HEK293 (cell line): ENCODE data around the gene RNH1.

Source experiments
- CTCF ChIA-PET: fragments of 350-600 bp; formaldehyde crosslinking; extraction: SDS; loops from one replicate; lab custom pipeline; 2021; ENCODE audit warnings: antibody characterized with exemption; lab: Yijun Ruan, JAX
- POLR2A ChIA-PET: fragments of 300-600 bp; formaldehyde crosslinking; extraction: SDS; loops from one replicate; lab custom pipeline; 2020; ENCODE audit warnings: antibody characterized with exemption, inconsistent platforms; lab: Yijun Ruan, JAX
- H3K27ac ChIP-seq: fragments of 200-500 bp; sonication (Bioruptor generic); 2 replicates; pipeline ENCODE4 v1.5.1; 2014; ENCODE audit warnings: low read depth, low read length, control low read depth, inconsistent platforms; ENCODE audit errors: extremely low read depth
- H3K36me3 ChIP-seq, 2 experiments: fragments of 200-500 bp in 1 of 2; sonication (Bioruptor generic) in 1 of 2; 1 replicate in 1 of 2; 2 replicates in 1 of 2; pipeline ENCODE4 v1.5.1; 2014 to 2017; ENCODE audit warnings: inconsistent platforms in 2 of 2, low read length in 2 of 2; ENCODE audit not compliant: control insufficient read depth in 2 of 2, insufficient read depth in 1 of 2
- H3K4me1 ChIP-seq: fragments of 200-500 bp; sonication (Bioruptor generic); 2 replicates; pipeline ENCODE4 v1.5.1; 2014; ENCODE audit warnings: mild to moderate bottlenecking, low read length, inconsistent platforms; ENCODE audit not compliant: control insufficient read depth, insufficient read depth
- H3K4me3 ChIP-seq: 2 replicates; pipeline ENCODE4 v1.5.1; 2011; ENCODE audit warnings: low read depth, mild to moderate bottlenecking, control low read depth, low read length, moderate library complexity
- H3K9me3 ChIP-seq: fragments of 200-500 bp; sonication (Bioruptor generic); 2 replicates; pipeline ENCODE4 v1.5.1; 2014; ENCODE audit warnings: low read depth, low read length, inconsistent platforms; ENCODE audit not compliant: control insufficient read depth, insufficient read depth
- BCL11A ChIP-seq: fragments of 450-650 bp; formaldehyde crosslinking; IDR thresholded peaks from 2 replicates; pipeline ENCODE4 v1.5.1; 2016; ENCODE audit warnings: low read depth, missing biosample characterization, missing genetic modification characterization
- GLIS2 ChIP-seq: fragments of 450-650 bp; formaldehyde crosslinking; IDR thresholded peaks from 2 replicates; pipeline ENCODE4 v1.5.1; 2016; ENCODE audit warnings: missing biosample characterization, missing genetic modification characterization
- HOXC10 ChIP-seq: sonication (generic); formaldehyde crosslinking; IDR thresholded peaks from 2 replicates; pipeline ENCODE4 v1.8.1; 2023; ENCODE audit warnings: mild to moderate bottlenecking, missing genetic modification reagents
- MYNN ChIP-seq: fragments of 450-650 bp; formaldehyde crosslinking; IDR thresholded peaks from 2 replicates; pipeline ENCODE4 v1.5.1; 2016; ENCODE audit warnings: missing biosample characterization, missing genetic modification characterization, borderline replicate concordance
- SP2 ChIP-seq: fragments of 450-650 bp; formaldehyde crosslinking; IDR thresholded peaks from 2 replicates; pipeline ENCODE4 v1.5.1; 2016; ENCODE audit warnings: missing biosample characterization, missing genetic modification characterization
- ZNF214 ChIP-seq: fragments of 450-650 bp; formaldehyde crosslinking; IDR thresholded peaks from 2 replicates; pipeline ENCODE4 v1.5.1; 2017; ENCODE audit warnings: missing biosample characterization, mild to moderate bottlenecking, missing genetic modification characterization, borderline replicate concordance
- ZNF404 ChIP-seq: fragments of 450-650 bp; formaldehyde crosslinking; IDR thresholded peaks from 2 replicates; pipeline ENCODE4 v1.5.1; 2017; ENCODE audit warnings: missing biosample characterization, missing genetic modification characterization
- ZNF48 ChIP-seq: fragments of 450-650 bp; formaldehyde crosslinking; IDR thresholded peaks from 2 replicates; pipeline ENCODE4 v1.5.1; 2016; ENCODE audit warnings: missing biosample characterization, missing genetic modification characterization
- ZNF621 ChIP-seq: fragments of 450-650 bp; formaldehyde crosslinking; IDR thresholded peaks from 2 replicates; pipeline ENCODE4 v1.5.1; 2017; ENCODE audit warnings: missing biosample characterization, missing genetic modification characterization
- ZNF624 ChIP-seq: fragments of 450-650 bp; formaldehyde crosslinking; IDR thresholded peaks from 2 replicates; pipeline ENCODE4 v1.5.1; 2017; ENCODE audit warnings: missing biosample characterization, missing genetic modification characterization
- ZNF626 ChIP-seq: fragments of 450-650 bp; sonication (Bioruptor Pico); formaldehyde crosslinking; IDR thresholded peaks from 2 replicates; pipeline ENCODE4 v1.5.1; 2018; ENCODE audit warnings: missing biosample characterization, missing genetic modification characterization, inconsistent platforms
- ZNF654 ChIP-seq: fragments of 450-650 bp; formaldehyde crosslinking; IDR thresholded peaks from 2 replicates; pipeline ENCODE4 v1.5.1; 2016; ENCODE audit warnings: low read depth, missing biosample characterization, missing genetic modification characterization
- ZNF658 ChIP-seq: fragments of 450-650 bp; formaldehyde crosslinking; IDR thresholded peaks from 2 replicates; pipeline ENCODE4; 2016; ENCODE audit warnings: missing biosample characterization, missing genetic modification characterization
- ZNF664 ChIP-seq: fragments of 450-650 bp; formaldehyde crosslinking; IDR thresholded peaks from 2 replicates; pipeline ENCODE4 v1.5.1; 2016; ENCODE audit warnings: missing biosample characterization, missing genetic modification characterization
- ZNF701 ChIP-seq: fragments of 450-650 bp; formaldehyde crosslinking; IDR thresholded peaks from 2 replicates; pipeline ENCODE4 v1.5.1; 2016; ENCODE audit warnings: missing biosample characterization, missing genetic modification characterization
- ZNF776 ChIP-seq: fragments of 450-650 bp; formaldehyde crosslinking; IDR thresholded peaks from 2 replicates; pipeline ENCODE4 v1.5.0; 2017; ENCODE audit warnings: missing biosample characterization, missing genetic modification characterization, borderline replicate concordance
- ZNF777 ChIP-seq: fragments of 450-650 bp; formaldehyde crosslinking; IDR thresholded peaks from 2 replicates; pipeline ENCODE4 v1.5.1; 2017; ENCODE audit warnings: missing biosample characterization, missing genetic modification characterization, borderline replicate concordance
- ZNF843 ChIP-seq: fragments of 450-650 bp; formaldehyde crosslinking; IDR thresholded peaks from 2 replicates; pipeline ENCODE4 v1.5.1; 2016; ENCODE audit warnings: missing biosample characterization, missing genetic modification characterization
- TF ChIP-seq, protein P1 (sequence below): fragments of 450-650 bp; formaldehyde crosslinking; IDR thresholded peaks from 2 replicates; pipeline ENCODE4 v1.5.1; 2016; ENCODE audit warnings: missing biosample characterization, missing genetic modification characterization, borderline replicate concordance
- TF ChIP-seq, protein P2 (sequence below): fragments of 450-650 bp; formaldehyde crosslinking; IDR thresholded peaks from 2 replicates; pipeline ENCODE4 v1.5.1; 2016; ENCODE audit warnings: missing biosample characterization, missing genetic modification characterization
- TF ChIP-seq, protein P3 (sequence below): fragments of 450-650 bp; formaldehyde crosslinking; IDR thresholded peaks from 2 replicates; pipeline ENCODE4 v1.5.1; 2016; ENCODE audit warnings: missing biosample characterization, missing genetic modification characterization

The RNH1 gene

DNA sequence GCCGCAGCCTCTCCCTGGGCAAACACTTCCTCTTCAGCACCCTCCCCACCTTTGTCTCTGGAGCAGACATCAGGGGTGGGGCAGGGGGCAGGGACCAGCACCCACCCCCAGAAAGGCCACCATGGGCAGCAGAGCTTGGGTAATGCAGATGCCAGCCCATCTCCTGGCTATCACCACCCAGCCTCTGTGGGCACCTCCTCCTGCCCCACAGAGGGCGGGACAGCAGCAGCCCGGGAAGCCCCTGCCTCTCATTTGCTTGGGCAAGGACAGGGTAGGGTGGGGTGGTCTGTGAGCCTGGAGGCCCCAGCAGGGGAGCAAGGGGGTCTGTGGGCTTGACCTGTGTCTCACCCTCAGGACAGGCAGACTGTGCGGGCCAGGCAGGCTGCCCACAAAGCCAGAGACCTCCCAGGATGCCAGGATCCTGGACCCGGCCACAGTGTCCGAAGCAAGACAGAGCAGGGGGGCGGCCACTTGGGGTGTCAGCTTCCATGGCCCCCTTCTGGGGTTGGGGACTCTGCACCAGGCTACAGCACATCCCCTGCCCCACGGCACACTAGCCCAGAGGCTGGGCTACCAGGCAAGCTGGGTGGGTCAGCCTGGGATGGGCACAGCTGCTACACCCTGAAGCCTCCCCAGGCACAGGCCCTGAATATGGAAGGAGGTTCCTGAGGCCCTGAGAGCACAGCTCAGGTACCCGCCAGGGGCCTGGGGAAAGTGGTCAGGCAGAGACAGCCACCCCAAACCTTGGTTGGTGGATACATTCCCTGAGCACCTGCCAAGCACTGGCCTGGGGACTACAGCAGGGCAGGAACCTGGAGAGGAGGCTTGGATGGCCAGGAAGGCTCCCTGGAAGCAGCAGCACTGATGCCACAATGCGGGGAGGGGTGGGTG, 4.5 kb downstream of the RNH1 start:
- peaks cover 0 to 48% of the 10 kb centered on the region in 2 experiments; a peak in 1 of 3 replicates for H3K36me3 ChIP-seq
- ChIA-PET CTCF (no interaction called here), POLR2A (interaction anchor here (1.0 kb wide), 1 partner anchor 100 kb away, joined by 6 read pairs; no protein-coding TSS in a partner anchor)
- no peak overlapping the region for H3K4me3 ChIP-seq
- no peak overlapping the region for H3K27ac ChIP-seq
- H3K4me1 ChIP-seq: no peaks in the 10 kb centered on the region
- no peak for TF ChIP-seq ZNF214 (tag by site-specific recombination)
- 0 out of 2 replicates have a peak, but pooled peaks have one; percentile 20 for TF ChIP-seq GLIS2 (tag by site-specific recombination)
- no peak for TF ChIP-seq SP2 (tag by site-specific recombination)
- TF ChIP-seq, protein P1, sequence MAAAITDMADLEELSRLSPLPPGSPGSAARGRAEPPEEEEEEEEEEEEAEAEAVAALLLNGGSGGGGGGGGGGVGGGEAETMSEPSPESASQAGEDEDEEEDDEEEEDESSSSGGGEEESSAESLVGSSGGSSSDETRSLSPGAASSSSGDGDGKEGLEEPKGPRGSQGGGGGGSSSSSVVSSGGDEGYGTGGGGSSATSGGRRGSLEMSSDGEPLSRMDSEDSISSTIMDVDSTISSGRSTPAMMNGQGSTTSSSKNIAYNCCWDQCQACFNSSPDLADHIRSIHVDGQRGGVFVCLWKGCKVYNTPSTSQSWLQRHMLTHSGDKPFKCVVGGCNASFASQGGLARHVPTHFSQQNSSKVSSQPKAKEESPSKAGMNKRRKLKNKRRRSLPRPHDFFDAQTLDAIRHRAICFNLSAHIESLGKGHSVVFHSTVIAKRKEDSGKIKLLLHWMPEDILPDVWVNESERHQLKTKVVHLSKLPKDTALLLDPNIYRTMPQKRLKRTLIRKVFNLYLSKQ (tag by site-specific recombination): no peak
- TF ChIP-seq ZNF626: no peak
- no peak for TF ChIP-seq ZNF624 (tag by site-specific recombination)
- TF ChIP-seq ZNF664 (tag by site-specific recombination): no peak
- TF ChIP-seq HOXC10 (CRISPR knock-in tag): no peak
- H3K9me3 ChIP-seq: no peaks in the 10 kb centered on the region

DNA sequence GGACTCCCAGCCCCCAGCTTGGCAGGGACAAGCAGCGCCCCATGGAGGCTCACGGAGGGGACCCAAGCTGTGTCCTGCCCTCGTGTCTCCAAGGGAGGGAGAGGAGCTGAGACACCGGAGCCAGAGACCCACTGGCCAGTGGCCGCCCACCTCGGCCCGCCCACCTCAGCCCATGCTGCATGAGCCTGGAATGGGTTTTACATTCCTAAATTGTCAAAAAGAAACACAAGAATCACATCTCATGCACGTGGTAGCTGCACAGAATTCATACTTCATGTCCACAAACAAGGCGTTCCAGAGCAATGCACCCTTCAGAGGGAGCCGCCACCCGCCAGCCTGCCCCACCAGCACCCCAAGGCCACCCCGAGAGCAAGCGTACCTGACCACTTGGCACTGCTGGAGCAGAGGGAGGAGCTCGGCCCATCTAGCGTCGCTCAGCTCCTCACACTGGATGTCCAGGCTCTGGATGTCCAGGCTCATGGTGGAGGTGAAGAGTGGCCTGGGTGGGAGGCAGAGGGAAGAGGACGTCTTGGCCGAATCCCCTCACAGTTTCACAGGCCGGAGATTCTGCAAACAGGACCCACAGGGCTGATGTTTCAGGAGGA, 5.3 kb downstream of the RNH1 start:
- no peaks in the 10 kb centered on the region for H3K4me1 ChIP-seq

DNA sequence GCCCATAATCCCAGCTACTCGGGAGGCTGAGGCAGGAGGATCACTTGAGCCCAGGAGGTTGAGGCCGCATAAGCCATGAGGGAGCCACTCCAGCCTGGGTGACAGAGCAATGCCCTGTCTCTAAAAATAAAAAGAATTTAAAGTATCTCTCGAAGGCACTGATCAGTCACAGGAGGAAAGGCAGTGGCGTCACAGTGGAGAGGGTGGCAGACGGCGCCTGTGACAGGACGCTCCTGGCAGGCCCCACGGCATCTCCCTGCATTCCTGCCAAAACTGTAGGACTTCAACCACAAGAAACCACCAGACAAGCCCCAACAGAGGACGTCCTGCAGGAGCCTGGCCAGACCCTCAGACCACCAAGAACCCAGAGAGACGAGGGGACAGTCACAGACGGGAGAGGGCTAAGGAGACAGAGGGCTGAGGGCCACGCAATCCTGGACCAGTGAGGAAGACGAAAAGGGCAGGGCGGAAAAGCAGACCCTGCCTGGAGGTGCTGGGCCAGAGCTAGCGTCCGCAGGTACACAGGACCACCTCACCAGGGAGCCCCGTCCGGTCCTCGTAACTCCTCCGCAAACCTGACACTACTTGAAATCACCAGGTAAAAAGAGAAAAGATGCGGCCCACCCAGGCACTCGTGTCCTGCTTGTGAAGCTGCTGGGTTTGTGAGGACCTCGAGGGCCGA, 5.9 kb downstream of the RNH1 start:
- ChIA-PET CTCF (no interaction called here), POLR2A (no interaction called here)
- Histone ChIP-seq H3K36me3 (peaks cover 0 to 59% of the 10 kb centered on the region in 2 experiments; a peak in 1 of 3 replicates), H3K4me3 (no peak overlapping the region), H3K4me1 (no peaks in the 10 kb centered on the region), H3K9me3 (no peaks in the 10 kb centered on the region), H3K27ac (no peak overlapping the region)
- TF ChIP-seq ZNF621 (tag by site-specific recombination) (no peak), BCL11A (no peak), ZNF777 (tag by site-specific recombination) (no peak), ZNF658 (no peak), ZNF48 (tag by site-specific recombination) (no peak), ZNF776 (tag by site-specific recombination) (no peak), ZNF404 (tag by site-specific recombination) (no peak), ZNF654 (tag by site-specific recombination) (no peak)
- TF ChIP-seq, protein P2, sequence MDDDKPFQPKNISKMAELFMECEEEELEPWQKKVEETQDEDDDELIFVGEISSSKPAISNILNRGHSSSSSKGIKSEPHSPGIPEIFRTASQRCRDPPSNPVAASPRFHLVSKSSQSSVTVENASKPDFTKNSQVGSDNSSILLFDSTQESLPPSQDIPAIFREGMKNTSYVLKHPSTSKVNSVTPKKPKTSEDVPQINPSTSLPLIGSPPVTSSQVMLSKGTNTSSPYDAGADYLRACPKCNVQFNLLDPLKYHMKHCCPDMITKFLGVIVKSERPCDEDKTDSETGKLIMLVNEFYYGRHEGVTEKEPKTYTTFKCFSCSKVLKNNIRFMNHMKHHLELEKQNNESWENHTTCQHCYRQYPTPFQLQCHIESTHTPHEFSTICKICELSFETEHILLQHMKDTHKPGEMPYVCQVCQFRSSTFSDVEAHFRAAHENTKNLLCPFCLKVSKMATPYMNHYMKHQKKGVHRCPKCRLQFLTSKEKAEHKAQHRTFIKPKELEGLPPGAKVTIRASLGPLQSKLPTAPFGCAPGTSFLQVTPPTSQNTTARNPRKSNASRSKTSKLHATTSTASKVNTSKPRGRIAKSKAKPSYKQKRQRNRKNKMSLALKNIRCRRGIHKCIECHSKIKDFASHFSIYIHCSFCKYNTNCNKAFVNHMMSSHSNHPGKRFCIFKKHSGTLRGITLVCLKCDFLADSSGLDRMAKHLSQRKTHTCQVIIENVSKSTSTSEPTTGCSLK (tag by site-specific recombination): no peak
- TF ChIP-seq, protein P3, sequence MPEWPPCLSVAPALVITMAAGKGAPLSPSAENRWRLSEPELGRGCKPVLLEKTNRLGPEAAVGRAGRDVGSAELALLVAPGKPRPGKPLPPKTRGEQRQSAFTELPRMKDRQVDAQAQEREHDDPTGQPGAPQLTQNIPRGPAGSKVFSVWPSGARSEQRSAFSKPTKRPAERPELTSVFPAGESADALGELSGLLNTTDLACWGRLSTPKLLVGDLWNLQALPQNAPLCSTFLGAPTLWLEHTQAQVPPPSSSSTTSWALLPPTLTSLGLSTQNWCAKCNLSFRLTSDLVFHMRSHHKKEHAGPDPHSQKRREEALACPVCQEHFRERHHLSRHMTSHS (tag by site-specific recombination): no peak

More for the DNA sequence above, 5.3 kb downstream of the RNH1 start:
- no peak overlapping the region for H3K4me3 ChIP-seq
- no peak overlapping the region for H3K27ac ChIP-seq
- TF ChIP-seq ZNF843 (no peak), MYNN (tag by site-specific recombination) (no peak), ZNF701 (tag by site-specific recombination) (no peak)
- H3K36me3 ChIP-seq: peaks cover 0 to 55% of the 10 kb centered on the region in 2 experiments; a peak in 1 of 3 replicates
- H3K9me3 ChIP-seq: no peaks in the 10 kb centered on the region
- ChIA-PET POLR2A (no interaction called here), CTCF (no interaction called here)
